B cell (primary cell): ENCODE measurements around the gene CPLX3. TPM values are rescaled to one million over a fixed set of nuclear protein-coding genes. Genes with fewer than 3 reads are reported as not detected.

Source experiments
- ATAC-seq: fragments of 200-7000 bp; cut with Tn5 transposase; one replicate; pipeline ENCODE4 v1.10.0; 2021; ENCODE audit warnings: low read depth, mild to moderate bottlenecking, moderate number of reproducible peaks, moderate library complexity
- CTCF ChIA-PET: fragments of 350-600 bp; sonication (Branson Sonifier 250); formaldehyde crosslinking; loops from one replicate; lab custom pipeline; 2021; ENCODE audit warnings: antibody characterized with exemption, inconsistent platforms; lab: Charles Lee
- POLR2A ChIA-PET: fragments of 350-600 bp; sonication (Branson Sonifier 250); formaldehyde crosslinking; loops from one replicate; lab custom pipeline; 2021; ENCODE audit warnings: antibody characterized with exemption; lab: Charles Lee
- DNase-seq: peaks from one replicate; pipeline ENCODE4 v3.0.0; 2013
- H2AFZ ChIP-seq: 2 replicates; pipeline ENCODE4 v1.6.1; 2012; ENCODE audit warnings: mild to moderate bottlenecking, low read depth, low read length; ENCODE audit not compliant: insufficient read depth, poor library complexity, severe bottlenecking
- H3K27ac ChIP-seq, 2 donors: 1 replicate in 1 of 2; 2 replicates in 1 of 2; pipeline ENCODE4 v1.5.1; 2012 to 2013; ENCODE audit warnings: low read length in 2 of 2, mild to moderate bottlenecking in 2 of 2, moderate library complexity in 1 of 2
- H3K27me3 ChIP-seq, 4 experiments: fragments of 200-600 bp in 1 of 4; sonication (generic) in 1 of 4; replicated peaks in 1 of 4; 1 replicate in 2 of 4; 2 replicates in 2 of 4; pipeline versions ENCODE4 v1.6.1 to v1.7.0; 2013 to 2016; ENCODE audit warnings: low read length in 3 of 4, mild to moderate bottlenecking in 2 of 4, mixed read lengths in 1 of 4, moderate library complexity in 1 of 4; ENCODE audit not compliant: insufficient read depth in 4 of 4, control insufficient read depth in 3 of 4; ENCODE audit errors: control extremely low read depth in 1 of 4
- H3K36me3 ChIP-seq, 2 experiments: replicated peaks in 1 of 2; 1 replicate in 1 of 2; 2 replicates in 1 of 2; pipeline versions ENCODE4 v1.6.1 to v1.7.1; 2013; ENCODE audit warnings: low read length in 1 of 2; ENCODE audit not compliant: insufficient read depth in 2 of 2, control insufficient read depth in 1 of 2; ENCODE audit errors: control extremely low read depth in 1 of 2, extremely low read depth in 1 of 2
- H3K4me1 ChIP-seq, 2 donors: fragments of 200-600 bp in 1 of 2; sonication (generic) in 1 of 2; 1 replicate in 1 of 2; 2 replicates in 1 of 2; pipeline versions ENCODE4 v1.5.1 to v1.6.1; 2013 to 2017; ENCODE audit warnings: low read length in 2 of 2; ENCODE audit not compliant: control insufficient read depth in 2 of 2, insufficient read depth in 2 of 2
- H3K4me2 ChIP-seq: replicated peaks from 2 replicates; pipeline ENCODE3; 2012; ENCODE audit warnings: mild to moderate bottlenecking, low read depth, low read length; ENCODE audit not compliant: poor library complexity, severe bottlenecking
- H3K4me3 ChIP-seq, 5 experiments: fragments of 200-600 bp in 1 of 5; sonication (generic) in 1 of 5; 1 replicate in 3 of 5; 2 replicates in 2 of 5; pipeline versions ENCODE4 v1.5.1 to v1.7.0; 2011 to 2016; ENCODE audit warnings: low read length in 4 of 5, mild to moderate bottlenecking in 4 of 5, low read depth in 2 of 5, control low read depth in 1 of 5, moderate library complexity in 1 of 5; ENCODE audit not compliant: insufficient read depth in 1 of 5; ENCODE audit errors: control extremely low read depth in 1 of 5, extremely low read depth in 1 of 5
- H3K79me2 ChIP-seq: fragments of 200-600 bp; sonication (generic); one replicate; pipeline ENCODE4 v1.6.0; 2016; ENCODE audit warnings: low read length; ENCODE audit not compliant: control insufficient read depth, insufficient read depth
- H3K9ac ChIP-seq: fragments of 200-600 bp; sonication (generic); 2 replicates; pipeline ENCODE4 v1.6.1; 2017; ENCODE audit warnings: mild to moderate bottlenecking, low read length, moderate library complexity
- H3K9me3 ChIP-seq, 3 donors: one replicate each; pipeline versions ENCODE4 v1.6.1 to v1.7.1; 2013; ENCODE audit warnings: low read length in 2 of 3; ENCODE audit not compliant: control insufficient read depth in 2 of 3, insufficient read depth in 1 of 3; ENCODE audit errors: control extremely low read depth in 1 of 3
- H4K20me1 ChIP-seq: 2 replicates; pipeline ENCODE4 v1.6.0; 2012; ENCODE audit warnings: mild to moderate bottlenecking, low read length; ENCODE audit not compliant: insufficient read depth, control insufficient read depth, poor library complexity, severe bottlenecking
- H3K27ac Mint-ChIP-seq: one replicate; pipeline ENCODE4 v1.8.0; 2021; ENCODE audit warnings: mixed read lengths
- H3K27me3 Mint-ChIP-seq: one replicate; pipeline ENCODE4 v1.8.0; 2021; ENCODE audit warnings: mixed read lengths
- H3K4me1 Mint-ChIP-seq: one replicate; pipeline ENCODE4 v1.8.0; 2021; ENCODE audit warnings: mixed read lengths
- H3K4me3 Mint-ChIP-seq: one replicate; pipeline ENCODE4 v1.8.0; 2021; ENCODE audit warnings: mixed read lengths
- H3K9me3 Mint-ChIP-seq: one replicate; pipeline ENCODE4 v1.8.0; 2022; ENCODE audit warnings: mixed read lengths; ENCODE audit not compliant: insufficient read depth
- CTCF ChIP-seq: fragments of 200-600 bp; IDR thresholded peaks from one replicate; pipeline ENCODE4 v1.8.0; 2022; ENCODE audit warnings: antibody characterized with exemption, mild to moderate bottlenecking
- EZH2 ChIP-seq: IDR thresholded peaks from 2 replicates; pipeline ENCODE4 v1.6.1; 2012; ENCODE audit warnings: borderline replicate concordance, low read depth, mild to moderate bottlenecking, moderate library complexity, low read length; ENCODE audit not compliant: insufficient read depth, poor library complexity, severe bottlenecking
- WGBS: methylation state at CpG from one replicate; pipeline ENCODE4 v1.1.5; 2013; ENCODE audit warnings: missing lambda C conversion rate; ENCODE audit not compliant: insufficient coverage; 5-methylcytosine and 5-hydroxymethylcytosine counted together
- intact Hi-C: fragments of 100-400 bp; cut with micrococcal nuclease; formaldehyde crosslinking; loops from one replicate; pipeline ENCODE4 v1.10.0; 2022
- polyA plus RNA-seq: library from polyadenylated mRNA; depleted of rRNA; stranded (reverse); fragments of >200 nt; gene quantifications from 2 replicates; pipeline ENCODE4 v1.2.3, GENCODE V29; 2012
- total RNA-seq, 2 donors: library from RNA; stranded (reverse); fragments of 120-200 nt in 1 of 2; gene quantifications; 1 replicate in 1 of 2; 2 replicates in 1 of 2; pipeline versions ENCODE4 v1.2.3 to v1.2.4, GENCODE V29; 2013 to 2022

The CPLX3 gene
- total and polyA plus RNA-seq, 2 donors (not counting 1 experiment from before 2014, with no cell fraction given): 0.60 TPM; not detected in 1

GRCh38 chr15:74807282-74807681 lies 19.1 kb upstream of the CPLX3 start:
- ChIA-PET CTCF (interaction anchor here (0.6 to 37.1 kb wide), 2 partner anchors 9 to 27 kb away, joined by 3 to 2548 read pairs; partner anchors contain the start of gene CSK), POLR2A (interaction anchor here (0.6 to 1.2 kb wide), 3 partner anchors 8 to 36 kb away, joined by 3 read pairs; no protein-coding TSS in a partner anchor)
- Histone ChIP-seq H2AFZ (no peak overlapping the region), H3K27me3 (no peaks in the 10 kb centered on the region), H3K4me2 (no peak overlapping the region), H3K27ac (peak overlapping the region; percentile 34 to 70), H3K4me3 (no peak overlapping the region), H3K4me1 (peaks cover 16 to 24% of the 10 kb centered on the region in 2 donors), H3K9me3 (no peaks in the 10 kb centered on the region), H3K36me3 (peaks cover 0 to 16% of the 10 kb centered on the region in 2 experiments), H4K20me1 (peaks cover 30% of the 10 kb centered on the region), H3K9ac (no peak overlapping the region), H3K79me2 (peaks cover 4% of the 10 kb centered on the region)
- DNase-seq (no peak), ATAC-seq (no peak)
- Mint-ChIP-seq H3K27ac (peak overlapping the region; percentile 67), H3K4me3 (no peak overlapping the region), H3K27me3 (no peaks in the 10 kb centered on the region), H3K4me1 (peaks cover 30% of the 10 kb centered on the region), H3K9me3 (no peaks in the 10 kb centered on the region)
- intact Hi-C loops: no loop called here
- 87% methylated on average over 5 of the region's 5 CpGs for WGBS
- TF ChIP-seq EZH2: no peak
- TF ChIP-seq CTCF: no peak

- Histone ChIP-seq H4K20me1 (peaks cover 20% of the 10 kb centered on the region), H3K27ac (peak overlapping the region in 1 of 2 donors; percentile 70), H3K4me1 (peaks cover 16 to 24% of the 10 kb centered on the region in 2 donors), H3K36me3 (peaks cover 0 to 6% of the 10 kb centered on the region in 2 experiments), H3K9ac (no peak overlapping the region), H3K79me2 (peaks cover 4% of the 10 kb centered on the region), H3K4me3 (no peak overlapping the region), H3K27me3 (no peaks in the 10 kb centered on the region), H3K4me2 (no peak overlapping the region), H3K9me3 (no peaks in the 10 kb centered on the region), H2AFZ (no peak overlapping the region)
- ChIA-PET CTCF (interaction anchor here (1.0 to 37.1 kb wide), 3 partner anchors 9 to 143 kb away, joined by 4 to 2548 read pairs (median 4); partner anchors contain the start of gene CSK), POLR2A (interaction anchor here (1.0 to 1.2 kb wide), 3 partner anchors 9 to 38 kb away, joined by 3 to 8 read pairs (median 3); no protein-coding TSS in a partner anchor)
- WGBS: 87% methylated on average over 14 of the region's 18 CpGs
- no peaks in the 10 kb centered on the region for H3K9me3 Mint-ChIP-seq
- TF ChIP-seq CTCF (no peak), EZH2 (no peak)
- H3K27me3 Mint-ChIP-seq: no peaks in the 10 kb centered on the region
- intact Hi-C loops: no loop called here
- no peak for ATAC-seq
- peak overlapping the region; percentile 82 for H3K27ac Mint-ChIP-seq
- H3K4me3 Mint-ChIP-seq: no peak overlapping the region
- peaks cover 30% of the 10 kb centered on the region for H3K4me1 Mint-ChIP-seq
- no peak for DNase-seq
Measured at GRCh38 chr15:74808078-74808839, 18.2 kb upstream of the CPLX3 start.
